GM21576 (cell line): ENCODE results near the gene ADGRL4.

Experiments
- ATAC-seq: cut with Tn5 transposase; IDR thresholded peaks from one replicate; pipeline ENCODE4 v1.9.1; 2021; ENCODE audit warnings: mild to moderate bottlenecking, moderate library complexity; ENCODE audit not compliant: unreplicated experiment

ADGRL4 gene

DNA sequence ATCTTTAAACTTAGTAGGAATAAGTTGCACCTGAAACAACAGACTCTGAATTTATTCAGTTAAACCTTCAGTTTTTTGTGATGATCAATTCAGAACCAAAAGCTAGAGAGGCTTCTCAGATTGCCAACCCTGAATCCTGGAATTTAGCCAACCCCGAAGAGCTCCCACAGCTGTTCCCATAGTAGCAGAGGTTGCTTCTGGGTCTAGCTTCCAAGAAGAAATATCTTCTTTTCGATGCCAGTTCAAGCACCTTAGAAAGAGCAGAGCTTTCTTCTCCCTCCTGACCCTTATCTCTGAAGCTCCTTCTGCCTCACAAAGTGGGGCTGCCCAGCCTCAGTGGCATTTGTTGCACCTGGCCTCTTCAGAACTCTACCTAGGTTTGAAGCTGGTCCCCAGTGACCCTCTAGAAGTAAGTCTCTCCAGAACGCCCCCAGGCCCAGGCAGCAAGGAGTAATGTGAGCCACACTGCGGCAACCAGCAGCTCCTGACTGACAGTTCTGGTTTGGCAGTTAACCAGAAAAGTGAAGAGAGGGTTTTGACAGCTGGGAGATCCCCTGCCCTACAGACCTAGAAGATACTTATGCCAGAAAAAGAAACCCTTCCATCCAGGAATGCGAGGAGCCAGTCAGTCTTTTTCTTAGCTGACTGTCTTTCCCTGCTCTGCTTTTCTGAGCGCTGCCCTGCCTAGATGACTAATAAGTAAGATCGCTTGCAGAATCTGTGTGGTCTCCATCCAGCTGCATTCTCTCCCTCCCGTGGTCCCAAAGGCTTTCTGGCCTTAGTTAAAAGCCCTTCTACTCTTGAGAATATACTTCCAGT lies 165.9 kb downstream of the ADGRL4 start:
- ATAC-seq = no peak
